Transverse colon (tissue), 4 donors: Measurements from ENCODE around the gene STON2.

ENCODE experiments used
- CTCF ChIP-seq, 5 experiments: fragments of 200-600 bp in 3 of 5; fragments of 450-650 bp in 2 of 5; sonication (generic) in 3 of 5; IDR thresholded peaks; 1 replicate in 2 of 5; 2 replicates in 3 of 5; pipeline ENCODE4 v1.5.1; 2016 to 2017; ENCODE audit warnings: antibody characterized with exemption in 5 of 5, inconsistent platforms in 3 of 5, mild to moderate bottlenecking in 2 of 5, moderate library complexity in 1 of 5
- POLR2A ChIP-seq: fragments of 450-650 bp; IDR thresholded peaks from one replicate; pipeline ENCODE4 v1.6.1; 2016; ENCODE audit warnings: antibody characterized with exemption, mild to moderate bottlenecking, moderate library complexity
- POLR2AphosphoS5 ChIP-seq, 3 donors: sonication (generic); formaldehyde crosslinking; IDR thresholded peaks; one replicate each; pipeline ENCODE4 v1.6.1; 2016; ENCODE audit warnings: antibody characterized with exemption in 3 of 3

- TF ChIP-seq POLR2A (no peak), CTCF (IDR thresholded peaks at IDR 0.05) (no peak), POLR2AphosphoS5 (IDR thresholded peaks at IDR 0.05) (no peak)
These were observed 113.4 kb downstream of the STON2 start for GRCh38 chr14:81286574-81287370.
